NCI-H1930 (cell line): ENCODE data around the gene C1QL1.

Experiments
- DNase-seq, 2 experiments: peaks; one replicate each; lab custom pipeline; 2025; lab: John Stamatoyannopoulos, UW

C1QL1 gene

DNA sequence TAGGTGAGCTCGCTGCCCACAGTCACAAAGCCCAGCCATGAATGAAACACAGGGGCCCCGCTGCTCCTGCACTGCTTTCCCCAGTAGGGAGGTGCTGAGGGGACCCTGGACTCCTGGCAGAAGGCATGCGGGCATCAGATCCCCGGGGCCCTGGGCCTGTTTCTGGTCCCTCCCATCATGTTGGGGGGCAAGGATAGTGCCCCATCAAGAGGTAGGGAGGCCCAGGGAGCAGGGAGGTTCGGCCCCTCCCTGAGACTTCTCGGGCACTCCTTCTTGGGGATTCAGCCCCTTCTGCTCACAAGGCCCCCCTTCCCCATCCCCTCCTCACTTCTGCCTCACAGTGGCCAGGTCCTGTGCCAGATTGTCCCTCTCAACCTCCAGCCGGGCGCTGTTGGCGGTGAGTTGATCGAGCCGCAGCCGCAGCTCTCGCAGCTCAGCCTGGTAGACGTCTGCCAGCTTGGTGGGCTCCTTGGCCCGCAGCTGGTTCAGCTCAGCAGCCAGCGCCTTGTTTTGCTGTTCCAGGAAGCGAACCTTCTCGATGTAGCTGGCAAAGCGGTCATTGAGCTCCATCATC, 53.3 kb downstream of the C1QL1 start:
- DNase-seq, result no peak

DNA sequence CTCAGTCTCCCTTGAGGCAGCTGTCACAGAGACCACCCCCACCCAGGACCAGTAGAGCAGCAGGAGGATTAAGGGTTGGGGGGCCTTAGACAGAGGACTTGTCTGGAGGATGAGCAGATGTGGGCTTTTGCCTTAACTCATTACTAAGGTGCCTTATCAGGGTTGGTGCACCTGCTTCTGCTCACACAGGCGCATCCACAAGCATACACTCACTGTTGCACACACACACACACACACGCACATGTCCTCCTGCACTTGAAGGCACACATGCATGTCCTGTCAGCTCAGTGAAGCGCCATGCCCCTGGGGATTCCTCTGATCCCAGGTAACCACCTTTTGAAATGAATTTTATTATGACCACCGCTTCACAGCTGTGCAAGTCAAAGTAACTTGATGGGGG, 54.0 kb downstream of the C1QL1 start:
- DNase-seq, result no peak

DNA sequence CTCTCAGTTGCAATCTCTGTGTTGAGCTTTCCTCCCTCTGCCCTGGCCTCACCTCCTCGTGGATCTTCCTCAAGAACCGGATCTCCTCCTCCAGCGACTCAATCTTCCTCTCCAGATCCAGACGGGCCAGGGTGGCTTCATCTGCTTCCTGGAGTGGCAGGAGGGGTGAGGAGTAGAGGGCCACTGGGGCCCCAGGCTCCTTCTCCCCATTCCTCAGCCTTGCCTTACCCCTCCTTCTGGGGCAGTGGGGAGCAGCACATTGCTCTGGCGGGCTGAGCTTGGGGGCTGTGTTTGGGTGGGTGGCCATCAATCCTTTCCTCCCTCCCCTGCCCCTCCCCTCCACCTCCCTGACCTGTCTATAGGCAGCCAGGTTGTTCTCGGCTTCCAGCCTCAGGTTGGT, 54.4 kb downstream of the C1QL1 start:
- DNase-seq, result no peak

DNA sequence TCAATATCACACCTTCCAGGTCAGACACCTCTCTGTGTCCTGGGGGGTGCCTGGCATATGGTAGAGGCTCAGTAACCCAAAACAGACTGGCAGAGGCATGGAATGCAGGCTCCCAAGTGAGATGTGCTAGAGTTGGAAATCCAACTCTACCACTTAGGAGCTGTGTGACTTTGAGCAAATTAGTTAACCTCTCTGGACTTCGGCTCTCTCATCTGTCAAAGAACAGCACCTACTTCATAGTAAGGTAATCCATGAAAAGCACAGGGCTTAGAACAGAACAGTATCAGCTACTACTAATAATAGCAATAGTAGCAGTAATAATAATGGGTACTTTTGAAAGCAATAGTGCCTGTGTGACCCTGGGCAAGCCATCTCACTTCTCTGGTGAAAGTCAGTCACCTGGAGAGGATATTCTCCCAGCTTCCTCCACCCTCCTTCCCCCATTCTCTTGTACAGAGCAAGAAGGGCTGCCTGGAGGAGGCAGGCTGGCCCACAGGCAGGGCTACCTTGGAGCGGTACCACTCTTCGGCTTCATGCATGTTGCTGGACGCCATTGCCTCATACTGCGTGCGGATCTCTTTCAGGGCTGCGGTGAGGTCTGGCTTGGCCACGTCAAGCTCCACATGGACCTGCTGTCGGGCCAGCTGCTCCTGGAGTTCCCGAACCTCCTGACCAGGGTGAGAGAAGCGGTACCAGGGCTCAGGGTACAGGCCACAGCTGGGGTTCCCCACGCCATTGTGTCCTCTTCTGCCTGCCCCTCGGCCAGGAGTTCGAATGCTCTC, 55.1 kb downstream of the C1QL1 start:
- no peak for DNase-seq

DNA sequence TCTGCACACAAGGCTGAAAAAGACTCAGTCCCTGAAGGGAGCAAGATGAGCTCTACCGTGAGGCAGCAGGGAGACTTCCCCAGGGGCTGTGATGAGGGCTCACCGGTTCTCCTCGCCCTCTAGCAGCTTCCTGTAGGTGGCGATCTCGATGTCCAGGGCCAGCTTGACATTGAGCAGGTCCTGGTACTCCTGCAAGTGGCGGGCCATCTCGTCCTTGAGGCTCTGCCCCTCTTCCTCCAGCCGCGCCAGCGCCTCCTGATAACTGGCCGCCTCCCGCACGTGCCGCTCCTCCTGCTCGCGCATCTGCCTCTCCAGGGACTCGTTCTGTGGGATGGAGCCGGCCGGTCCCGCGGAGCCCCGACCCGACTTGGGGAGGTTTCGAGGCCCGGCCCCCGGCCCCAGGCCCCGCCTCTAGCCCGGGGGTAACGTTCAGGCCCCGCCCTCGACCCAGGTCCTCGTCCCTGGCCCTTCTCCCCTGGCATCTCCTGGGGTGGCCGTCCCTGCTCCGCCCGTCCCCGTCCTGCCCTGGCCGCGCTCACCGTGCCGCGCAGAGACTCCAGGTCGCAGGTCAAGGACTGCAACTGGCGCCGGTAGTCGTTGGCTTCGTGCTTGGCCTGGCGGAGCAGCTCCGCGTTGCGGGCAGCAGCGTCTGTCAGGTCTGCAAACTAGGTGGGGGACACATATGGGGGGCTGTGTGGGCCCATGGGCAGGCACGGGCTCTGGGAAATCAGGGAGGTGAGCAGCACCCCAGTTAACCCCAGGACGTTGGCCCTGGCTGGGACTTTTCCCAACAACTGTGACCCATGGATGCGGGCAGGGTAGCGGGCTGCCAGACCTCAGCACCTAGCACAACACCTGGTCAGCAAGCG, 56.7 kb downstream of the C1QL1 start:
- DNase-seq, result peak in 1 of 2 experiments; percentile 16

DNA sequence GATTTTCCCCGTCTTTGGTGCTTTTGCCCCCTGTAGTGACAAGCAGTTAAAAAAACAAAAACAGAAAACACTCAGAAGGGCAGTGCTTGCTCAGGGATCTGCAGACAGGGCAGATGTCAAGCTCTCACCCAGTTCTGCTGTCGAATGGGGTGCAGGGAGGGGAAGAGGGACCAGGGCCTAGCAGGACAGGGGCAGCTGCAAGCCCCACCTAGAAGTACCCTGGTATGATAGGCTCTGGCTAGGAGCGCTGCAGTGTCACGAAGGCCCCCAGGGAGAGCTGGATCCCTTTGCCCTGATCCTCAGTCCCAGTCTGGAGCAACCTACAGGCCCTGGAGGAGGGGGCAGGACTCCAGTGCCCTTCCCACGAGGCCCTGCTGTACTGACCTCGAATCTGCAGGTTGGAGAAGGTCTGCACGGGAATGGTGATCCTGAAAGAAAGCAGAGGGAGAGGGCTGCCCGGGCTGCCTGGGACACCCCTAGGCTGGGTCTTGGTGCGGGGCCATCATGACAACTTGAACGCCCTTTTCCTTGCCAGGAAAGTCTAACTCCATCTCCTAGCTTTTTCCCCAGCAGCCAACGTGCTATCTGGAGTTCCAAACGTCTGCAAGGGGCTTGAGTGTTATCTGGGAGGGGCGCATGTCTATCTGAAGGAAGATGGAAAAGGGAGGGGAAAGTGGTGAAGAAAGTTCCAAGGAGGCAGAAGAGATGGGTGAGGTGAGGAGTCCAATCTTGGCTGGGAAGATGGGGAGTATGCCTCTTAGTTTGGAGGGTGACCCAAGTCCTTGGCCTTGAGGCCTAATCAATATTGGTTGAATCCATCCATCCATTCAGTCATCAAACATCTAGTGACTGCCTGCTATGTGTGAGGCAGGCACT, 57.6 kb downstream of the C1QL1 start:
- DNase-seq, result no peak
